Bronchial epithelial cell (primary cell): Measurements from ENCODE around the gene EDA. TPM values are rescaled to one million over a fixed set of nuclear protein-coding genes. Genes with fewer than 3 reads are reported as not detected.

ENCODE experiments used
- DNase-seq: peaks from one replicate; pipeline ENCODE4 v3.0.0-alpha.2; 2010; ENCODE audit warnings: low read depth
- FAIRE-seq: peaks from 2 replicates; lab custom pipeline; 2011; peaks lifted over from hg19 to GRCh38; lab: Jason Lieb, UNC
- H3K27me3 ChIP-seq: 2 replicates; pipeline ENCODE4 v1.5.1; 2011; ENCODE audit warnings: low read length; ENCODE audit not compliant: control insufficient read depth, insufficient read depth
- H3K36me3 ChIP-seq: 2 replicates; pipeline ENCODE4 v1.5.1; 2011; ENCODE audit warnings: low read length; ENCODE audit not compliant: control insufficient read depth, insufficient read depth
- H3K4me3 ChIP-seq: 2 replicates; pipeline ENCODE4 v1.5.1; 2011; ENCODE audit warnings: mild to moderate bottlenecking, low read depth, low read length, control low read depth
- CTCF ChIP-seq: IDR thresholded peaks from 2 replicates; pipeline ENCODE4 v1.5.1; 2011; ENCODE audit warnings: mild to moderate bottlenecking, moderate library complexity, low read length, control low read depth, inconsistent platforms; ENCODE audit not compliant: insufficient read depth, severe bottlenecking
- total RNA-seq: library from RNA; depleted of rRNA; stranded (reverse); fragments of >200 nt; gene quantifications from 2 replicates; pipeline ENCODE4 v1.2.1, GENCODE V29; 2014

The EDA gene
- total RNA-seq, 1 donor from 2014 or later: 0.26 TPM

GRCh38 chrX:70042399-70043371 is 426.8 kb downstream of the EDA start:
- peak; percentile 75 for DNase-seq
- no peaks in the 10 kb centered on the region for H3K36me3 ChIP-seq
- TF ChIP-seq CTCF: peak; percentile 19
- no peak for FAIRE-seq
- no peak overlapping the region for H3K4me3 ChIP-seq
- H3K27me3 ChIP-seq: no peaks in the 10 kb centered on the region

- TF ChIP-seq CTCF: no peak
- no peak for DNase-seq
- H3K4me3 ChIP-seq: no peak overlapping the region
- FAIRE-seq: no peak
- H3K27me3 ChIP-seq: no peaks in the 10 kb centered on the region
- H3K36me3 ChIP-seq: no peaks in the 10 kb centered on the region
Measured at GRCh38 chrX:70043685-70044084, 427.8 kb downstream of the EDA start.

GRCh38 chrX:70044541-70045245 is 428.8 kb downstream of the EDA start:
- no peak for TF ChIP-seq CTCF
- DNase-seq (peak; percentile 32), FAIRE-seq (no peak)
- no peaks in the 10 kb centered on the region for H3K36me3 ChIP-seq
- H3K27me3 ChIP-seq: no peaks in the 10 kb centered on the region
- no peak overlapping the region for H3K4me3 ChIP-seq

- no peaks in the 10 kb centered on the region for H3K27me3 ChIP-seq
- no peak for FAIRE-seq
- no peak overlapping the region for H3K4me3 ChIP-seq
- TF ChIP-seq CTCF: no peak
- H3K36me3 ChIP-seq: no peaks in the 10 kb centered on the region
- peak; percentile 50 for DNase-seq
Measured at GRCh38 chrX:70046978-70047377, 431.1 kb downstream of the EDA start.

GRCh38 chrX:70049406-70049805 is 433.5 kb downstream of the EDA start:
- H3K4me3 ChIP-seq: no peak overlapping the region
- FAIRE-seq (peak; percentile 83), DNase-seq (no peak)
- H3K36me3 ChIP-seq: no peaks in the 10 kb centered on the region
- H3K27me3 ChIP-seq: no peaks in the 10 kb centered on the region
- no peak for TF ChIP-seq CTCF
